Measurements from ENCODE around the gene AHCYL1.

The AHCYL1 gene

DNA sequence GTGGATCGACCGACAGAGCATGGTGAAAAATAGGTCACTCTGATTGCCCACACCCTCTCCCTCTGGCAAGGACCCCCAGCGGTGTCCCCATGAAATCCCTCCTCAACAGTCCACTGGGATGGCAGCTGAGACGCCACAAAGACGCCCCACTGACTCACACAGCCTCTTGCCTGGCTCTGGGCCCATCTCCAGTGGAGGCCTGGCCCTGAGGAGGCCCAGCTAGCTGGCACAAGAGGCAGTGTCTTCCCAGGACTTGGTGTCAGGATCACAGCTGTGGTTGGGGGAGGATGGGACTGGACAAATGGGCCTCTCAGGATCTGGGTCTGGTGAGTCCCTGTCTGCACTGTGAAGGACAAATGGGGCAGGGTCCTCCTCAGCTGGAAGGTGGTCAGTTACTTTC is 81.3 kb downstream of the AHCYL1 start:
- Histone ChIP-seq H2BK120ac (ENCODE audit: low read depth, low read length) (no peak overlapping the region), H3K36me3 (replicated peaks in 1 of 2; ENCODE audit: control insufficient read depth in 2 of 2, insufficient read depth in 2 of 2, low read length in 2 of 2) (peaks cover 5 to 11% of the 10 kb centered on the region in 2 donors), H3K27me3 (ENCODE audit: control insufficient read depth in 3 of 3, insufficient read depth in 3 of 3, low read depth in 1 of 3, low read length in 3 of 3) (peaks cover 37 to 58% (median 51%) of the 10 kb centered on the region in 3 experiments), H2BK5ac (ENCODE audit: low read length) (no peak overlapping the region), H3K4ac (ENCODE audit: low read length) (no peak overlapping the region), H3K27ac (replicated peaks; ENCODE audit: low read length) (no peak overlapping the region), H3K14ac (ENCODE audit: low read length) (no peak overlapping the region), H3K4me2 (ENCODE audit: insufficient read depth, low read length, poor library complexity, severe bottlenecking) (no peak overlapping the region), H4K8ac (ENCODE audit: low read depth, low read length) (no peak overlapping the region), H2BK12ac (ENCODE audit: low read length) (no peak overlapping the region), H3K4me3 (ENCODE audit: low read length in 2 of 2) (no peak overlapping the region), H2AFZ (ENCODE audit: low read length) (no peak overlapping the region), H3K9ac (ENCODE audit: low read depth, low read length, poor library complexity) (no peak overlapping the region), H3K79me1 (ENCODE audit: low read depth, low read length) (no peaks in the 10 kb centered on the region), H2BK15ac (ENCODE audit: low read length) (no peak overlapping the region), H4K91ac (ENCODE audit: low read depth, low read length, poor library complexity) (no peak overlapping the region), H3K9me3 (replicated peaks in 1 of 2; ENCODE audit: control insufficient read depth in 2 of 2, insufficient read depth in 1 of 2, low read depth in 1 of 2, low read length in 2 of 2) (peaks cover 4 to 6% of the 10 kb centered on the region in 2 donors), H3K18ac (ENCODE audit: low read length) (no peak overlapping the region), H3K23ac (ENCODE audit: low read depth, low read length, poor library complexity) (no peak overlapping the region), H3K4me1 (ENCODE audit: control insufficient read depth in 2 of 2, insufficient read depth in 1 of 2, low read depth in 1 of 2, low read length in 2 of 2) (peaks cover 0 to 11% of the 10 kb centered on the region in 2 donors), H2AK5ac (ENCODE audit: low read depth, low read length) (no peak overlapping the region)
- no peak for DNase-seq (ENCODE audit: low spot score)
- WGBS, 2 donors (ENCODE audit: extremely low coverage in 2 of 2, insufficient read length in 2 of 2, insufficient replicate concordance in 1 of 2): no CpG with 5 or more reads among the region's 5 CpGs

DNA sequence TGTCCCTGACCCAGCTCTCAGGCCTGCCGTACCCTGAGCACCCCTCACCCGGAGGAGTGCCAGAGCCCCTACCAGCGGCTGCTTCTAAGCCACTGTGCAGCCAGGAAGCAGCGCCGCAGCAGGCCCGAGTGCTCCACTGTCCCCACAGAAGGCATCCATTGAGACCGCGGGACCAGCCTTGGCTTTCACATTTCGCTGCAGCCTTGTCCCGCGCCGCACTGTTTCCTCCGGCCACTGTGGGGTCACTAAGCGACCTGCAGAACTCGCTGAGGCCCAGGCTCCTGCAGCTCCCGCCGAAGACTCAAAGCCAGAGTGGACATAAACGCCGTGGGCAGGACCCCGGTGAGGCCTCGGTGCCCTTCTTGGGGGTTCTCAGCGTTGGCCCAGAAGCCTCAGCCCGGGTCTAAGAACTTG is 82.9 kb downstream of the AHCYL1 start:
- Histone ChIP-seq H3K36me3 (replicated peaks in 1 of 2; ENCODE audit: control insufficient read depth in 2 of 2, insufficient read depth in 2 of 2, low read length in 2 of 2) (no peaks in the 10 kb centered on the region), H3K27me3 (ENCODE audit: control insufficient read depth in 3 of 3, insufficient read depth in 3 of 3, low read depth in 1 of 3, low read length in 3 of 3) (peaks cover 38 to 75% (median 67%) of the 10 kb centered on the region in 3 experiments), H3K18ac (ENCODE audit: low read length) (peak overlapping the region; percentile 72), H3K9ac (ENCODE audit: low read depth, low read length, poor library complexity) (no peak overlapping the region), H2BK12ac (ENCODE audit: low read length) (no peak overlapping the region), H3K23ac (ENCODE audit: low read depth, low read length, poor library complexity) (peak overlapping the region; percentile 56), H3K9me3 (replicated peaks in 1 of 2; ENCODE audit: control insufficient read depth in 2 of 2, insufficient read depth in 1 of 2, low read depth in 1 of 2, low read length in 2 of 2) (peaks cover 4 to 6% of the 10 kb centered on the region in 2 donors), H3K4me1 (ENCODE audit: control insufficient read depth in 2 of 2, insufficient read depth in 1 of 2, low read depth in 1 of 2, low read length in 2 of 2) (peaks cover 0 to 10% of the 10 kb centered on the region in 2 donors), H3K27ac (replicated peaks; ENCODE audit: low read length) (no peak overlapping the region), H3K14ac (ENCODE audit: low read length) (no peak overlapping the region), H3K4me3 (ENCODE audit: low read length in 2 of 2) (no peak overlapping the region), H2AFZ (ENCODE audit: low read length) (peak overlapping the region; percentile 59), H3K4ac (ENCODE audit: low read length) (no peak overlapping the region), H4K8ac (ENCODE audit: low read depth, low read length) (no peak overlapping the region), H3K4me2 (ENCODE audit: insufficient read depth, low read length, poor library complexity, severe bottlenecking) (peak overlapping the region; percentile 52), H2AK5ac (ENCODE audit: low read depth, low read length) (peak overlapping the region; percentile 74), H3K79me1 (ENCODE audit: low read depth, low read length) (no peaks in the 10 kb centered on the region), H2BK120ac (ENCODE audit: low read depth, low read length) (no peak overlapping the region), H2BK5ac (ENCODE audit: low read length) (no peak overlapping the region), H4K91ac (ENCODE audit: low read depth, low read length, poor library complexity) (no peak overlapping the region), H2BK15ac (ENCODE audit: low read length) (no peak overlapping the region)
- no CpG with 5 or more reads among the region's 23 CpGs for WGBS, 2 donors (ENCODE audit: extremely low coverage in 2 of 2, insufficient read length in 2 of 2, insufficient replicate concordance in 1 of 2)
- DNase-seq (ENCODE audit: low spot score): no peak

- peak overlapping the region; percentile 52 for H3K4me2 ChIP-seq (ENCODE audit: insufficient read depth, low read length, poor library complexity, severe bottlenecking)
- peak overlapping the region; percentile 59 for H2AFZ ChIP-seq (ENCODE audit: low read length)
- no peak for DNase-seq (ENCODE audit: low spot score)
- no peak overlapping the region for H2BK15ac ChIP-seq (ENCODE audit: low read length)
- no peak overlapping the region for H3K4ac ChIP-seq (ENCODE audit: low read length)
- H2BK12ac ChIP-seq (ENCODE audit: low read length): peak overlapping the region; percentile 12
- H3K4me3 ChIP-seq (ENCODE audit: low read length in 2 of 2): peak overlapping the region in 1 of 2 donors; percentile 29
- H3K36me3 ChIP-seq (replicated peaks in 1 of 2; ENCODE audit: control insufficient read depth in 2 of 2, insufficient read depth in 2 of 2, low read length in 2 of 2): no peaks in the 10 kb centered on the region
- no peak overlapping the region for H2BK5ac ChIP-seq (ENCODE audit: low read length)
- peak overlapping the region; percentile 74 for H2AK5ac ChIP-seq (ENCODE audit: low read depth, low read length)
- H3K14ac ChIP-seq (ENCODE audit: low read length): no peak overlapping the region
- H4K8ac ChIP-seq (ENCODE audit: low read depth, low read length): no peak overlapping the region
- peak overlapping the region; percentile 15 for H3K9ac ChIP-seq (ENCODE audit: low read depth, low read length, poor library complexity)
- no CpG with 5 or more reads among the region's 68 CpGs for WGBS, 2 donors (ENCODE audit: extremely low coverage in 2 of 2, insufficient read length in 2 of 2, insufficient replicate concordance in 1 of 2)
- no peaks in the 10 kb centered on the region for H3K79me1 ChIP-seq (ENCODE audit: low read depth, low read length)
- H3K27me3 ChIP-seq (ENCODE audit: control insufficient read depth in 3 of 3, insufficient read depth in 3 of 3, low read depth in 1 of 3, low read length in 3 of 3): peaks cover 38 to 80% (median 68%) of the 10 kb centered on the region in 3 experiments
- H4K91ac ChIP-seq (ENCODE audit: low read depth, low read length, poor library complexity): no peak overlapping the region
- H3K27ac ChIP-seq (replicated peaks; ENCODE audit: low read length): no peak overlapping the region
- H3K18ac ChIP-seq (ENCODE audit: low read length): peak overlapping the region; percentile 67
- peaks cover 0 to 7% of the 10 kb centered on the region in 2 donors for H3K4me1 ChIP-seq (ENCODE audit: control insufficient read depth in 2 of 2, insufficient read depth in 1 of 2, low read depth in 1 of 2, low read length in 2 of 2)
- peaks cover 4 to 6% of the 10 kb centered on the region in 2 donors for H3K9me3 ChIP-seq (replicated peaks in 1 of 2; ENCODE audit: control insufficient read depth in 2 of 2, insufficient read depth in 1 of 2, low read depth in 1 of 2, low read length in 2 of 2)
- peak overlapping the region; percentile 76 for H3K23ac ChIP-seq (ENCODE audit: low read depth, low read length, poor library complexity)
- H2BK120ac ChIP-seq (ENCODE audit: low read depth, low read length): no peak overlapping the region
Measured at GRCh38 chr1:110067893-110068645, 83.5 kb downstream of the AHCYL1 start.

DNA sequence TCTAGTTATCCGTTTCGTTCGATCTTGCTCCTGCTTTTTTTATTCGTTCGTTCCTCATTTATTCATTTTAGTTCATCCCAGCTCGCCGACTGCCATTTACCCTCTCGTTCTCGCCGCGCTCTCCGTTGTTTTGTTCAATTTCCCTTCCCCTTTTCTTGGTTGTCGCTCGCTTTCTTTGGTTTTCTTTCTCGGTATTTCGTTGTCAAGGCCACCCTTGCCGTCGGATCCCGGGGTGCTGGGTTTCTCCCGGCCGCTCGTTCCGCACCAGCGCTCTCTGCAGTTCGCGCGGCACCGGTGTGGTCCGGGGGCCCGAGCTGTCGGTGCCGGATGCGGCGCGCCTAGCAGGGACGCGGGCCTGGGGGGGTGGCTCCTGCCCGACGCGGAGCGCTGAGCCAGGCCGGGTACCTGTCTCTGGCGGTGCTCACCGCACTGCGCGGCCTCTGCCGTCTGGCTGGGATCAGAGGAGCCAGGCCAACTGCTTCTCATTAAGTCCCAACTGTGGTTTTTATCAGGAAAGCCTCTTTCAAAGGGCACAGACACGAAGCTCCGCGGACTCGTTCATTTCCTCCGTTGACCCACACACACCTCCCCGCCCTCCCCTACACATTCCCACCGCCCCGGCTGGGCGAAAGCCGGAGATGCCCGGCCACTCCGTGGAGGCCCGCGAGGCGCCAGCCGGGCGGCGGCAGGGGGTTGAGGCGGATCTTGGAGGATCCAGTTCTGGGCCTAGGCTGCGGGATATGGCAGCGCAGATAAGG is 84.3 kb downstream of the AHCYL1 start:
- Histone ChIP-seq H3K18ac (ENCODE audit: low read length) (peak overlapping the region; percentile 81), H3K27ac (replicated peaks; ENCODE audit: low read length) (no peak overlapping the region), H4K91ac (ENCODE audit: low read depth, low read length, poor library complexity) (no peak overlapping the region), H2AK5ac (ENCODE audit: low read depth, low read length) (no peak overlapping the region), H3K9me3 (replicated peaks in 1 of 2; ENCODE audit: control insufficient read depth in 2 of 2, insufficient read depth in 1 of 2, low read depth in 1 of 2, low read length in 2 of 2) (peaks cover 4 to 6% of the 10 kb centered on the region in 2 donors), H3K4me2 (ENCODE audit: insufficient read depth, low read length, poor library complexity, severe bottlenecking) (no peak overlapping the region), H2BK120ac (ENCODE audit: low read depth, low read length) (no peak overlapping the region), H4K8ac (ENCODE audit: low read depth, low read length) (no peak overlapping the region), H3K4me1 (ENCODE audit: control insufficient read depth in 2 of 2, insufficient read depth in 1 of 2, low read depth in 1 of 2, low read length in 2 of 2) (peaks cover 0 to 7% of the 10 kb centered on the region in 2 donors), H3K9ac (ENCODE audit: low read depth, low read length, poor library complexity) (no peak overlapping the region), H3K23ac (ENCODE audit: low read depth, low read length, poor library complexity) (no peak overlapping the region), H3K4ac (ENCODE audit: low read length) (no peak overlapping the region), H2BK15ac (ENCODE audit: low read length) (no peak overlapping the region), H2BK12ac (ENCODE audit: low read length) (no peak overlapping the region), H3K4me3 (ENCODE audit: low read length in 2 of 2) (no peak overlapping the region), H3K36me3 (replicated peaks in 1 of 2; ENCODE audit: control insufficient read depth in 2 of 2, insufficient read depth in 2 of 2, low read length in 2 of 2) (no peaks in the 10 kb centered on the region), H3K79me1 (ENCODE audit: low read depth, low read length) (no peaks in the 10 kb centered on the region), H3K14ac (ENCODE audit: low read length) (no peak overlapping the region), H3K27me3 (ENCODE audit: control insufficient read depth in 3 of 3, insufficient read depth in 3 of 3, low read depth in 1 of 3, low read length in 3 of 3) (peaks cover 38 to 87% (median 68%) of the 10 kb centered on the region in 3 experiments), H2AFZ (ENCODE audit: low read length) (peak overlapping the region; percentile 59), H2BK5ac (ENCODE audit: low read length) (peak overlapping the region; percentile 5)
- DNase-seq (ENCODE audit: low spot score): no peak
- WGBS, 2 donors (ENCODE audit: extremely low coverage in 2 of 2, insufficient read length in 2 of 2, insufficient replicate concordance in 1 of 2): no CpG with 5 or more reads among the region's 68 CpGs

Measured in neuronal stem cell (in vitro differentiated cells).